Adrenal gland (tissue), 12 donors: ENCODE measurements around the gene EPHB2. TPM values are rescaled to one million over a fixed set of nuclear protein-coding genes. Genes with fewer than 3 reads are reported as not detected.

Experiments used
- DNase-seq, 7 donors: peaks; one replicate each; pipeline ENCODE4 v3.0.0-alpha.2; 2019 to 2020
- H3K27ac ChIP-seq, 5 donors: fragments of 200-600 bp; sonication (generic) in 4 of 5; 1 replicate in 3 of 5; 2 replicates in 2 of 5; pipeline versions ENCODE4 v1.5.1 to v1.8.0; 2016 to 2020; ENCODE audit warnings: mild to moderate bottlenecking in 1 of 5
- H3K27me3 ChIP-seq: fragments of 200-600 bp; 2 replicates; pipeline ENCODE4 v1.8.0; 2021
- H3K36me3 ChIP-seq, 2 donors: fragments of 200-600 bp; replicated peaks in 1 of 2; 1 replicate in 1 of 2; 2 replicates in 1 of 2; pipeline versions ENCODE4 v1.5.1 to v1.8.0; 2018 to 2022
- H3K4me1 ChIP-seq, 2 donors: fragments of 200-600 bp; replicated peaks in 1 of 2; 1 replicate in 1 of 2; 2 replicates in 1 of 2; pipeline versions ENCODE4 v1.5.1 to v1.8.0; 2018 to 2021
- H3K4me3 ChIP-seq, 4 donors: fragments of 200-600 bp; sonication (generic) in 3 of 4; one replicate each; pipeline ENCODE4 v1.5.1; 2016 to 2018
- H3K9me3 ChIP-seq, 3 donors: fragments of 200-600 bp; sonication (generic) in 1 of 3; replicated peaks in 1 of 3; 1 replicate in 2 of 3; 2 replicates in 1 of 3; pipeline versions ENCODE4 v1.5.1 to v1.8.0; 2016 to 2021
- POLR2A ChIP-seq, 2 donors: fragments of 450-650 bp; IDR thresholded peaks; one replicate each; pipeline ENCODE4 v1.6.1; 2017; ENCODE audit warnings: antibody characterized with exemption in 2 of 2, mild to moderate bottlenecking in 2 of 2, moderate library complexity in 1 of 2
- WGBS, 4 donors: extraction: QIAGEN DNeasy Blood & Tissue Kit in 2 of 4; methylation state at CpG; one replicate each; pipeline versions ENCODE4 v1.1.5 to v1.1.7; 2013 to 2017; 5-methylcytosine and 5-hydroxymethylcytosine counted together
- intact Hi-C, 2 donors: fragments of 100-400 bp; cut with DNase I; formaldehyde crosslinking; loops; one replicate each; pipeline versions ENCODE4 v1.14.1 to v1.15.0; 2022 to 2023
- polyA plus RNA-seq, 3 donors: library from polyadenylated mRNA; stranded (reverse); fragments of 200-250 nt in 2 of 3; fragments of 350-450 nt in 1 of 3; fragmentation: Illumina TruSeq in 1 of 3; extraction: RNeasy Lipid Tissue Mini Kit (QIAGEN cat#74804) in 1 of 3; gene quantifications; one replicate each; pipeline ENCODE4 v1.2.3, GENCODE V29; 2013 to 2014
- total RNA-seq, 9 donors: library from RNA; depleted of rRNA in 4 of 9; stranded (reverse); fragments of >200 nt in 4 of 9; fragments of 120-200 nt in 1 of 9; fragmentation: NEBNext Ultra II Directional in 1 of 9; extraction: Animal tissue kit (Norgen Biotek cat#: 25700) in 1 of 9; gene quantifications; one replicate each; pipeline versions ENCODE4 v1.1.0 to v1.2.4, GENCODE V29; 2013 to 2023
- TF ChIP-seq, protein P1 (sequence below), 6 experiments: fragments of 450-650 bp in 4 of 6; fragments of 200-600 bp in 2 of 6; sonication (generic) in 1 of 6; IDR thresholded peaks; 1 replicate in 5 of 6; 2 replicates in 1 of 6; pipeline versions ENCODE4 v1.5.1 to v1.8.0; 2016 to 2021; ENCODE audit warnings: antibody characterized with exemption in 6 of 6, mild to moderate bottlenecking in 2 of 6, moderate library complexity in 1 of 6
- donor health status: healthy with polysubstance abuse.
- donor health status: Bipolar disorder and iron deficiency.
- donor health status: DM: yes; HTN: yes; CAD: no.
- donor health status: DM: no; HTN: no; CAD: no.
- donor health status: DM: no; HTN: no; CAD: no.
- donor health status: DM: yes; HTN: yes; CAD: no.

Gene EPHB2
- total and polyA plus RNA-seq, 12 donors, result 0.67 to 10.3 (median 3.1) TPM

DNA sequence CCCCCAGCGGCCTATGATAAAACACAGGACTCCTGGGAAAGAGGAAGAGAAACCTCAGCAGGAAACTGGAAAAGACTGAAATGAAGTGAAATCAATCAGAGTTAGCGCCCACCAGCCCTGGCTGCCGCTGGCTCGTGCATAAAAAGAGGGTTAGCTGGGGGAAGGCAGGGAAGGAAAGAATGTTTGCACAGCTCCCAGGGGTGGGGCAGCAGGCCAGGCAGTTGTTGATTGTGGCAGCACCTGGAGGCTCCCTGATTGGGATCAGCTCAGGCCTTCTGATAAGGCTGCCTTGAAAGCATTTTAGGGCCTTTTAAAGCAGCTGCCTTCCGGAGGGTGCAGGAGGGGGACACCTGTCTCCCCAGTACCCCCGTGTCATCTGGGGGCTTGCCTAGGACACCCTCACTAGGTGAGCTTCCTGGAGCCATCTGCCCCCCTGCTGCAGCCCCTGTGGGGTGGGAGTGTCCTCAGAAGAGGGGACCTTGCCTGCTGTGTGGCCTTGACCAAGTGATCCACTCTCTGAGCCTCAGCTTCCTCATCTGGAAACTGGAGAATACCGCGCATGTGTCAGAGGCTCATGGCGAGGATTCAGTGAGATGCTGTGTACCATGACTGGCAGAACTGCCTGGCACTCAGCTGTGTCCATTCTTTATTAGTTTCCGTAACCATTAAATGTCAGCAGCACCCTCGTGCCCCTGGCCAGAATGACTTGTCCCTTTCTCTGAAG is 6.6 kb downstream of the EPHB2 start:
- WGBS, 4 donors, result 66 to 82% (median 73%) methylated on average over 10 to 11 of the region's 11 CpGs
- DNase-seq, result no peak
- intact Hi-C loops, result no loop called here
- Histone ChIP-seq H3K27me3 (no peaks in the 10 kb centered on the region), H3K4me1 (no peaks in the 10 kb centered on the region), H3K27ac (peak overlapping the region in 1 of 5 donors; percentile 31), H3K36me3 (no peaks in the 10 kb centered on the region), H3K9me3 (no peaks in the 10 kb centered on the region), H3K4me3 (no peak overlapping the region)
- no peak for TF ChIP-seq POLR2A (IDR thresholded peaks at IDR 0.05)

DNA sequence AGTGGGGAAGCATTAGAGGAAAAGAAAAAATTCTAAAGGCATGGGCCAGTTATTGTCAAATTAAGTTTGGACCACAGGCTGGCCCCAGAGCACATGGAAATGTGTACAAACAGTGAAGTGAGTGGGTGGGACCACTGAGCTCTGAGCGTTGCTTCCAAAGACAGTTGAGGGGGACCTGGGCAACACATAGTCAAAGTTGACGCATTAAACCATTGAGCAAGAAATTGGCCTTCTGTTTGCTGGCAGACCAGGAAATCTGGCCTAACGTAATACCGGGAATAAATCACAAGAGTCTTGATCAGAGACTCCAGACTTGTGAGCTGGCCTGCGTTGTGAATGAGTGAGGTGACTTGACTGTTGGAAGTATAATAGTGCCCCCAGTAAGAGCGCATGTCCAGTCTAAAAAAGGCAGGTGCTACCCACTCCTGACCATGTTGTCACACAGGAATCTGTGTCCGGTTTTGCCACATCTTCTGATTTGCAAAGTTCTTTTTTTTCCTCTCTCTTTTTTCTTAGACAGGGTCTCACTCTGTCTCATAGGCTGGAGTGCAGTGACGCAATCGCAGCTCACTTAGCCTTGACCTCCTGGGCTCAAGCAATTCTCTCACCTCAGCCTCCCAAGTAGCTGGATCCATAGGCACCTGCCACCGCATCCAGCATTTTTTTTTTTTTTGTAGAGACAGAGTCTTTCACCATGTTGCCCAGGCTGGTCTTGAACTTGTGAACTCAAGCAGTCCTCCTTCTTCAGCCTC is 10.7 kb downstream of the EPHB2 start:
- Histone ChIP-seq H3K27ac (peak overlapping the region in 1 of 5 donors; percentile 32), H3K36me3 (no peaks in the 10 kb centered on the region), H3K9me3 (no peaks in the 10 kb centered on the region), H3K4me1 (no peaks in the 10 kb centered on the region), H3K27me3 (no peaks in the 10 kb centered on the region), H3K4me3 (no peak overlapping the region)
- no peak for TF ChIP-seq POLR2A (IDR thresholded peaks at IDR 0.05)
- TF ChIP-seq, protein P1, sequence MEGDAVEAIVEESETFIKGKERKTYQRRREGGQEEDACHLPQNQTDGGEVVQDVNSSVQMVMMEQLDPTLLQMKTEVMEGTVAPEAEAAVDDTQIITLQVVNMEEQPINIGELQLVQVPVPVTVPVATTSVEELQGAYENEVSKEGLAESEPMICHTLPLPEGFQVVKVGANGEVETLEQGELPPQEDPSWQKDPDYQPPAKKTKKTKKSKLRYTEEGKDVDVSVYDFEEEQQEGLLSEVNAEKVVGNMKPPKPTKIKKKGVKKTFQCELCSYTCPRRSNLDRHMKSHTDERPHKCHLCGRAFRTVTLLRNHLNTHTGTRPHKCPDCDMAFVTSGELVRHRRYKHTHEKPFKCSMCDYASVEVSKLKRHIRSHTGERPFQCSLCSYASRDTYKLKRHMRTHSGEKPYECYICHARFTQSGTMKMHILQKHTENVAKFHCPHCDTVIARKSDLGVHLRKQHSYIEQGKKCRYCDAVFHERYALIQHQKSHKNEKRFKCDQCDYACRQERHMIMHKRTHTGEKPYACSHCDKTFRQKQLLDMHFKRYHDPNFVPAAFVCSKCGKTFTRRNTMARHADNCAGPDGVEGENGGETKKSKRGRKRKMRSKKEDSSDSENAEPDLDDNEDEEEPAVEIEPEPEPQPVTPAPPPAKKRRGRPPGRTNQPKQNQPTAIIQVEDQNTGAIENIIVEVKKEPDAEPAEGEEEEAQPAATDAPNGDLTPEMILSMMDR (IDR thresholded peaks at IDR 0.05), result no peak
- DNase-seq, result peak in 2 of 7 donors; percentile 29 to 32
- intact Hi-C loops, result no loop called here
- 70 to 86% (median 84%) methylated on average over 10 of the region's 10 CpGs for WGBS, 4 donors

DNA sequence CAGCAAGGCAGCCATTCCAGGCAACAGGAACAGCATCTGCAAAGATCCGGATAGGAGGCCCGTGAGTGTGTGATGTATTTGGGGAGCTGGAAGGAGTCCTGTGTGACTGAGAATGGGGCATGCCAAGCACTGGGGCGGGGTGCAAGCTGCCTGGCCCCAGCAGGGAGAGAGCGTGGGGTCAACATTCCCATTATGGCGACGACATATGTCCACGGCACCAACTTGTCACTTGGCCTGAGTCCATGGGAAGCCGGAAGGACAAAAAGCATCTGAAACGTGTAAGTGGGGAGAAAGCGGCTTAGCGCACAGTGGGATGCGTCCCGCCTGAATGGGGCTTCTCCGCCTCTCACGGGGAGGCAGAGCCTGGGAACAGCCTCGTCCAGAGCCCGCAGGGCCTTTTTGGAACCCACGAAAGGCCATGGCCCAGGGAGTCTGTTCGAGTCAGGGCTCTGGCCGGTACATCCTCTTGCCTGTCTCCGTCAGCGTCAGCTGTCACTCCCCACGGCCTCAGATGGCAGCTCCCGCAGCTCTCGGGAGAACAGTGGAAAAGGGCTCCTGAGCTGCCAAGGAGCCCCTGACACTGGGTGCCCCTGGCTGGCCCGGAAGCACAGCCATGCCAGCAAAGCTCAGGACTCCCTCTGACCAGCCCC is 12.4 kb downstream of the EPHB2 start:
- WGBS, 4 donors, result 83 to 87% (median 84%) methylated on average over 17 to 26 of the region's 26 CpGs
- H3K4me3 ChIP-seq, result no peak overlapping the region
- TF ChIP-seq, protein P1 (IDR thresholded peaks at IDR 0.05), result no peak
- TF ChIP-seq POLR2A (IDR thresholded peaks at IDR 0.05), result no peak
- intact Hi-C loops, result no loop called here
- DNase-seq, result no peak
- H3K27ac ChIP-seq, result no peak overlapping the region
- no peaks in the 10 kb centered on the region for H3K9me3 ChIP-seq
- no peaks in the 10 kb centered on the region for H3K36me3 ChIP-seq
- H3K27me3 ChIP-seq, result no peaks in the 10 kb centered on the region
- no peaks in the 10 kb centered on the region for H3K4me1 ChIP-seq

DNA sequence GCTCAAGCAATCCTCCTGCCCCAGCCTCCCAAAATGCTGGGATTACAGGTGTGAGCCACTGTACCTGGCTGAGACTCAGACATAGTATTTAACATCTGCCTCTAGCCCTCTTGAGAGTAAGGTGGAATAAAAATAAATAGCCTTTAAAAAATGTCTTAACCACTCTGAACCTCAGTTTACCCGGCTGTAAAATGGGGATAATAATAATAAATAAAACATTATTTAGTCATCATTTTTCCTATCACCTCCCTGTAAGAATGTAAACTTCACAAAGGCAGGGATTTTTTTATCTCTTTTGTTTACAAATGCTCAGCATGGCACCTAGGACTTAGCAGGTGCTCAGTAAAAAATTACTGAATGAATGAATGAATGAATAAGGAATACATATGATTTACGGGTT is 17.2 kb downstream of the EPHB2 start:
- TF ChIP-seq, protein P1 (IDR thresholded peaks at IDR 0.05), result no peak
- TF ChIP-seq POLR2A (IDR thresholded peaks at IDR 0.05), result no peak
- intact Hi-C loops, result no loop called here
- no peaks in the 10 kb centered on the region for H3K36me3 ChIP-seq
- H3K27me3 ChIP-seq, result no peaks in the 10 kb centered on the region
- H3K4me1 ChIP-seq, result no peaks in the 10 kb centered on the region
- no peak overlapping the region for H3K27ac ChIP-seq
- H3K4me3 ChIP-seq, result no peak overlapping the region
- H3K9me3 ChIP-seq, result no peaks in the 10 kb centered on the region
- 81 to 90% (median 83%) methylated on average over 2 of the region's 2 CpGs for WGBS, 4 donors
- no peak for DNase-seq
